ENCODE data around the gene CDC25C. TPM values are rescaled to one million over a fixed set of nuclear protein-coding genes. Genes with fewer than 3 reads are reported as not detected.

Gene CDC25C
- total RNA-seq, 2 donors from 2014 or later = 22.6 to 30.1 TPM

DNA sequence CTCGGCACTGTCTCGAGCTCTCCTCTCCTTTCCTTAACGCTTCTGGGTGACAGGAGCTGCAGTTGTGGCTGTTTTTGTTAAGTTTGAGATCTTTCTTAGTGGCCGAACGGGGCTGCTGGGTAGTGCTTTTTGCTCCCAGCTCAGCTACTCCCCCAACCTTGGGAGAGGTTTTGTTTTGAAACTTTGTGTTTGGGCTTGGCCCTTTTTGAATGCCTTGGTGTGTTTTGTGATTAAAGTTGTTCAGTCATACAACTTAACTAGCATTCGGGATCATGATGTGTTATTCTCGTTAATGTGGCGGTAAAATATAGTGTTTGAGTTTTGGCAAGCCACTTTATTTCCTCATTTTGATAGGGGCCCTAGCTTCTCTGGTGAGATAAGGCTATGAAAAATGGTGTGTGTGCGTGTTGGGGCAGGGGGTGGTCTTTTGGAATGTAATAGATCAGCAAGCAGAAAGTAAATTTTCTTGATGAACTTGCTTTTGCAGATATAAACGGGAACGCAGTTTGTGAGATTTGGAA, 22.0 kb upstream of the CDC25C start:
- peak in 1 of 2 donors; percentile 6 for ATAC-seq (replicated peaks in 1 of 2)
- no peaks in the 10 kb centered on the region for H3K27me3 Mint-ChIP-seq (ENCODE audit: low read depth)
- H3K4me1 Mint-ChIP-seq (ENCODE audit: low read depth) = peaks cover 44% of the 10 kb centered on the region
- peaks cover 9 to 11% of the 10 kb centered on the region in 2 donors for H3K36me3 Mint-ChIP-seq (ENCODE audit: insufficient read depth in 2 of 2)
- peaks cover 0 to 5% of the 10 kb centered on the region in 2 donors for H3K9me3 Mint-ChIP-seq
- H3K27ac Mint-ChIP-seq = peak overlapping the region; percentile 91
- H3K4me3 Mint-ChIP-seq = peak overlapping the region; percentile 94 to 98
- peak in 1 of 2 donors; percentile 43 for DNase-seq

DNA sequence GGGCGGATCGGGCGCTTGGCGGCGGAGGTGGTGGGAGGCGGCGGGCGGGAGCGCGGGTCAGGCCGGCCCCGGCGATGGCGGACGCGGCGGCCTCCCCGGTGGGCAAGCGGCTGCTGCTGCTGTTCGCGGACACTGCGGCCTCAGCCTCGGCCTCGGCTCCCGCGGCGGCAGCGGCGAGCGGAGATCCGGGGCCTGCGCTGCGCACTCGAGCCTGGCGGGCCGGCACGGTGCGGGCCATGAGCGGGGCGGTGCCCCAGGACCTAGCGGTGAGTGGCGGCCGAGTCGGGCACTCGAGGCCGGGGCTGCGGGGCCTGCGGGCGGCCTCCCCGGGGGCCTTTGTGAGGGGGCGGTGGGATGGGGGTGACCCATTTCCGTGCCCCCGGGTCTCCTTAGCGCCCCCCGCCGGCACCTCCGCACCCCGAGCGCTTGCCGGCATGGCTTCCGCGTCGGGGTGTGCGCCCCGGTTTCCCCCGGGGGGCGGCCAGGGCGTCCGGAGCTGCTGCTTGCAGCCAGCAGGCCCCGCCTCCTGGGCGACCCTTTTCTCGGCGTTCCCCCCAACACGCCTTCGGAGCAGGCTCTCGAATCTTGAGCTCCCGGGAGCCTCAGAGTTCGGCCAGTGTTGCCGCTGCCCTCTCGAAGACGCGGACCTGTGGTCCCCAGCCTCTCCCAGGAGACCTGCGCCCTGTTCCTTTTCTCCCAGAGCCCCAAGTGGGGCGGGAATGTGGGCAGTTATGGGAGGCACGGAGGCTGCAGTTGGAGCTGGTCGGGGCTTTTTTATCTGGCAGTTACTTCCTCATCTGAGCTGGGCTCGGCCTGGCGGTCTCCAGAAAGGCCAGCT, 21.3 kb upstream of the CDC25C start:
- H3K4me1 Mint-ChIP-seq (ENCODE audit: low read depth) = peaks cover 44% of the 10 kb centered on the region

DNA sequence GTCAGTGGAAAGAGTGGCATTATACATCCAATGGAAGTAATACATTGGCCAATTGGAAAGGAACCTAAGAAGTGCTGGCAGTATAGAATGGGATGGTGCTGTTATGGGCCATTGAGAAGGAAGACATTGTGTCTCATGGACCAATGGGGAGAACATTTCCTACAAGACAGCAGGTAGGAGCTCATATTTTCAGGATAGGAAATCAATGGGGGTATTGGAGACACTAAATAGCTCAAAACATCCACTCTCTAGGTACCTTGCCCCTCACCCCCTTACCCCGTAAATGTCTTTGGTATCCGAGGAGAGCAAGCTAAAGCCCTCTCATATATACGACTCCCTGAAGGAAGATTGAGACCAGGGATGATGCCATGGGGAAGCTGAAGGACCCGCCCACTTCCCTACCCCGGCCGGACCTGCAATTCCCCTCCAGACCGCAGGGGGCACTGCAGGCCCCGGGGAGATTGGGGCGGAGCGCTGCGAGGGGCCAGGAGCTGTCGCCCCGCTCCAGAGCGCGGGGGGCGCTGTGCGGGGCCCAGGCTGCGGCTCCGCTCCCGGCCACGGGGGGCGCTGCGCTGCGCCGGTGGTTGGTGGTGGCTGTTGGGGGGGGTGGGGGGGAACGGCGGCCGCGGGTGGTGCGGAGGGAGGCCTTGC, 20.6 kb upstream of the CDC25C start, which contains the start of gene KDM3B:
TSS of gene KDM3B (plus strand) at position 615 of the 651 bp plus-strand sequence. CDS start 111 bp downstream, outside the sequence.
- Mint-ChIP-seq H3K4me3 (peak within 1 kb of the TSS; percentile 94 to 98), H3K4me1 (ENCODE audit: low read depth) (peaks cover 44% of the 10 kb centered on the region), H3K27me3 (ENCODE audit: low read depth) (no peaks in the 10 kb centered on the region), H3K27ac (peak within 1 kb of the TSS; percentile 91), H3K9me3 (peaks cover 0 to 5% of the 10 kb centered on the region in 2 donors), H3K36me3 (ENCODE audit: insufficient read depth in 2 of 2) (peaks cover 9 to 11% of the 10 kb centered on the region in 2 donors)
- DNase-seq (peak; percentile 90 to 98), ATAC-seq (replicated peaks in 1 of 2) (peak; percentile 74 to 78)

More for the DNA sequence above, 21.3 kb upstream of the CDC25C start:
- H3K9me3 Mint-ChIP-seq = peaks cover 0 to 5% of the 10 kb centered on the region in 2 donors
- DNase-seq = peak; percentile 81 to 86
- H3K4me3 Mint-ChIP-seq = peak overlapping the region; percentile 94 to 98
- peaks cover 9 to 11% of the 10 kb centered on the region in 2 donors for H3K36me3 Mint-ChIP-seq (ENCODE audit: insufficient read depth in 2 of 2)
- H3K27me3 Mint-ChIP-seq (ENCODE audit: low read depth) = no peaks in the 10 kb centered on the region
- H3K27ac Mint-ChIP-seq = peak overlapping the region; percentile 91
- peak; percentile 61 to 63 for ATAC-seq (replicated peaks in 1 of 2)

DNA sequence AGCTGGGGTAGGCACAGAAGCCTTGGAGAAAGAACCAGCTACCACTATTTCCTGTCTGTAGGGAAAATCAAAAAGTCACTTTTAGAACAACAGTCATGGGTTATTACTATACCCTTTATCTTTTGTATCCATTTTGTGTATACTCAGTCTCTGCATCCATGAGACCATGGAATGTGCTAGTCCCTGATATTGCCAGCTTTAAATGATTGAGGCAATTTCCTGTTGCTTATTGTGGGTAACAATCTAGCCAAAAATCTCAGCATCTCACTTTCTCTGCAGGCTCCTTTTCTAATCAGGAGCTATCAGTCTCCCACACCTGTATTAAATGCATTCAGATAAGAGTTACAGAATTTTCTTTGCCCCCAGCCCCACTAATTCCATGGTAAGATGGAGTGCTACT, 19.9 kb upstream of the CDC25C start:
- H3K4me1 Mint-ChIP-seq (ENCODE audit: low read depth) = peaks cover 38% of the 10 kb centered on the region
- ATAC-seq (replicated peaks in 1 of 2) = no peak

DNA sequence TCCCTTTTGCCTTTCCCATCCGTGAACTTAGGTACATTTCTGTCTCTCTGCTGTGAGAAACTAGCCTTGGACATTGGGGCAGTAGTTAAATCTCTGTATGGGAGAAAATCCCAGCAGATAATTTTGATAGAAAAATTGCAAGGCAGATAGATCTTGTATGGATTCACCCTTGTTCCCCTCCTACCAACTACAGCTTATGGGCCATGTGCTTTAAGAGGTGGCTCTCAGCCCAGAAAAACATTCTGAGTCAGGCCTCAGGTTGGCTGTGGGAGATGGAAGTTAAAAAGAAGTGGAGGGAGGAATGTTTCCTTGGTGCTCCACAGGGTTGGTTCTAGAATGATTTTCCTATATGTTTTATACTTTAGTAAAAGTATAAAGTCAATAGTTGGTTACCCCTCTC, 19.5 kb upstream of the CDC25C start:
- ATAC-seq (replicated peaks in 1 of 2) (no peak), DNase-seq (no peak)
- peaks cover 0 to 5% of the 10 kb centered on the region in 2 donors for H3K9me3 Mint-ChIP-seq
- H3K36me3 Mint-ChIP-seq (ENCODE audit: insufficient read depth in 2 of 2) = peaks cover 9 to 11% of the 10 kb centered on the region in 2 donors
- no peak overlapping the region for H3K4me3 Mint-ChIP-seq
- no peak overlapping the region for H3K27ac Mint-ChIP-seq
- H3K27me3 Mint-ChIP-seq (ENCODE audit: low read depth) = no peaks in the 10 kb centered on the region
- peaks cover 34% of the 10 kb centered on the region for H3K4me1 Mint-ChIP-seq (ENCODE audit: low read depth)

More for the DNA sequence above, 19.9 kb upstream of the CDC25C start:
- Mint-ChIP-seq H3K4me3 (peak overlapping the region; percentile 56 to 70), H3K36me3 (ENCODE audit: insufficient read depth in 2 of 2) (peaks cover 9 to 11% of the 10 kb centered on the region in 2 donors), H3K9me3 (peaks cover 0 to 5% of the 10 kb centered on the region in 2 donors), H3K27me3 (ENCODE audit: low read depth) (no peaks in the 10 kb centered on the region), H3K27ac (peak overlapping the region; percentile 67)
- no peak for DNase-seq

DNA sequence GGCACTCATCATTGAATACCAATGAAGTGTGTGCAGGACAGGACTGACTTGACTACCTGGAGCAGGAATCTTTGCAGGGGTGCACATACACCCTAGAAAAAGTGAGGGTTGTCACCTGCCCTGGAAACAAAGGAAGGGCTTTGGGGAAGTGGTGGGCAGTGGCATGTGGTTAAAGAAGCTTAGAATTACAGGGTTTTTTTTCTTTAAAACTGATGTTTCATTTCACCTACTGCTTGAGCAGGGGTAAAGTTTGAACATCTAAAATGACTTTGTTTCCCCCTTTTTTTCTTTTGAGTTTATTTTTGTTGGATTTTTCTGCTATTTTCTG, 18.9 kb upstream of the CDC25C start:
- Mint-ChIP-seq H3K36me3 (ENCODE audit: insufficient read depth in 2 of 2) (peaks cover 13 to 14% of the 10 kb centered on the region in 2 donors), H3K4me1 (ENCODE audit: low read depth) (peaks cover 28% of the 10 kb centered on the region), H3K4me3 (no peak overlapping the region), H3K27me3 (ENCODE audit: low read depth) (no peaks in the 10 kb centered on the region), H3K27ac (no peak overlapping the region), H3K9me3 (peaks cover 0 to 5% of the 10 kb centered on the region in 2 donors)
- ATAC-seq (replicated peaks in 1 of 2) (no peak), DNase-seq (no peak)

DNA sequence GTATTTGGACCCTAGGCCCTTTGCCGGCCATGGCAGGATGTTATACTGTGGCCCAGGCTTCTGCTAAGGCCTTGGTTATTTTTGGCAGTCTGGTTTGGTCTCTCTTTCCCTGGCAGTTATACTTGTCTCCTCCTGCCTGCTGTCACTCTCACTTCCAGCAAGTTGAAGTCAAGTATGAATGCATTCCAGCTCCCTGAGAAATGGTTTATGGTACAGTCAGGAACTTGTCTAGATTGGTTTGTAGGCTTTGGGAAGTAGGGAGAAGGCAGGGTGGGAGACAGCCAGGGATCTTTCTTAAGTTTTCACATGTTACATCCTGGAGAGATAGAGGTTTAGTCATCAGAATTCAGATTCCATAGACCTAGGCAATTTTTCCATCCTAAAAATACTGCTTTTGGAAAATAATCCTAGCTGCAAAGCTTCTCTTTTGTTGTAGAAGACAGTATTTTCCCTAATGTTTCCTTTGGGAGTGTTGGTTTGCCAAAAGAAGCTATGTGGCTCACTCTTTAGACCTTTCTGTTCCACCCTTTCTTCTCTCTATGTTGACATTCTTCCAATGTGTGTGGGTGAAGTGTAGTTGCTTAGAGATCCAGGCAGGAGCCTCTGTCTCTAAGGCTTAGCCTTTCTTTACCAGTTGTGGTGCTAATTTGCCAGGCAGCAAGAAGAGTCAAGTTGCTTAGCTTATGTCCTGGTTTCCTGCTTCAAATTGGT, 18.4 kb upstream of the CDC25C start:
- ATAC-seq (replicated peaks in 1 of 2) (no peak), DNase-seq (no peak)
- peaks cover 0 to 5% of the 10 kb centered on the region in 2 donors for H3K9me3 Mint-ChIP-seq
- peaks cover 14 to 17% of the 10 kb centered on the region in 2 donors for H3K36me3 Mint-ChIP-seq (ENCODE audit: insufficient read depth in 2 of 2)
- H3K4me3 Mint-ChIP-seq = no peak overlapping the region
- no peaks in the 10 kb centered on the region for H3K27me3 Mint-ChIP-seq (ENCODE audit: low read depth)
- peaks cover 23% of the 10 kb centered on the region for H3K4me1 Mint-ChIP-seq (ENCODE audit: low read depth)
- H3K27ac Mint-ChIP-seq = no peak overlapping the region

DNA sequence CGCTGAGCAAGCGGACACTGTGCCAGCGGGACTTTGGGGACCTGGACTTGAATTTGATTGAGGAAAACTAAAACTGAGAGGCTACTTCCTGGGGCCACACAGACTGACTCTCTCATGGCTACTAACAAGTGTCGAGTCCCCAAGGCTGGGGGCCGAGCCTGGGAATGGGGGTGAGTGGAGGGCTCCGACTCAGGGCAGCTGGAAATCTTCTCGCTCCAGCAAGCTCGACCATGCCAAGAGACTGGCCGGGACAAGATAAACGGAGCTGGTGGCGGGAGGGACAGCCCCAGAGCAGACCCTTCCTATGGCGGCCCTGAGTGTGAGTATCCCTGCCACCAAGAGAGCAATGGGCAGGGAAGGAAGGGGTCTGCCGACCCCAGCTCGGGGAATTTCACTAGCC, 15.3 kb upstream of the CDC25C start:
- no peak for ATAC-seq (replicated peaks in 1 of 2)
- H3K27me3 Mint-ChIP-seq (ENCODE audit: low read depth) = no peaks in the 10 kb centered on the region
- H3K4me3 Mint-ChIP-seq = no peak overlapping the region
- H3K4me1 Mint-ChIP-seq (ENCODE audit: low read depth) = peaks cover 7% of the 10 kb centered on the region
- no peak overlapping the region for H3K27ac Mint-ChIP-seq
- DNase-seq = no peak
- peaks cover 0 to 3% of the 10 kb centered on the region in 2 donors for H3K9me3 Mint-ChIP-seq
- H3K36me3 Mint-ChIP-seq (ENCODE audit: insufficient read depth in 2 of 2) = peaks cover 9 to 17% of the 10 kb centered on the region in 2 donors

DNA sequence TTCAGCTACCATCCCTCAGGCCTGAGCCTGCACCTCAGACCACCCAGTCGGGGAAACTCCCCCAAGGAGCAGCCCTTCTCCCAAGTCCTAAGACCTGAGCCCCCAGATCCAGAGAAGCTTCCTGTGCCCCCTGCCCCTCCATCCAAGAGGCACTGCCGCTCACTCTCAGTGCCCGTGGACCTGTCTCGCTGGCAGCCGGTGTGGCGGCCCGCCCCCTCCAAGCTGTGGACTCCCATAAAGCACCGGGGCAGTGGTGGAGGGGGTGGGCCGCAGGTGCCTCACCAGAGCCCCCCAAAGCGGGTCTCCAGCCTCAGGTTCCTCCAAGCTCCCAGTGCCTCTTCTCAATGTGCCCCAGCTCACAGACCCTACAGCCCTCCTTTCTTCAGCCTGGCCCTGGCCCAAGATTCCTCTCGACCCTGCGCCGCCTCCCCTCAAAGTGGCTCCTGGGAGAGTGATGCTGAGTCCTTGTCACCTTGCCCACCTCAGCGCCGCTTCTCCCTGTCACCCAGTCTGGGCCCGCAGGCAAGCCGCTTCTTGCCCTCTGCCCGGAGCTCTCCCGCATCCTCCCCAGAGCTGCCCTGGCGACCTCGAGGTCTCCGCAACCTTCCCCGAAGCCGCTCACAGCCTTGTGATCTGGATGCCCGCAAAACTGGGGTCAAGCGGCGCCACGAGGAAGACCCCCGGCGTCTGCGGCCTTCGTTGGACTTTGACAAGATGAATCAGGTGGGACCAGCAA, 13.5 kb upstream of the CDC25C start:
- Mint-ChIP-seq H3K4me1 (ENCODE audit: low read depth) (peaks cover 16% of the 10 kb centered on the region), H3K9me3 (no peaks in the 10 kb centered on the region), H3K4me3 (no peak overlapping the region), H3K27me3 (ENCODE audit: low read depth) (no peaks in the 10 kb centered on the region), H3K36me3 (ENCODE audit: insufficient read depth in 2 of 2) (peaks cover 5 to 17% of the 10 kb centered on the region in 2 donors), H3K27ac (no peak overlapping the region)
- DNase-seq = no peak
- peak in 1 of 2 donors; percentile 14 for ATAC-seq (replicated peaks in 1 of 2)

DNA sequence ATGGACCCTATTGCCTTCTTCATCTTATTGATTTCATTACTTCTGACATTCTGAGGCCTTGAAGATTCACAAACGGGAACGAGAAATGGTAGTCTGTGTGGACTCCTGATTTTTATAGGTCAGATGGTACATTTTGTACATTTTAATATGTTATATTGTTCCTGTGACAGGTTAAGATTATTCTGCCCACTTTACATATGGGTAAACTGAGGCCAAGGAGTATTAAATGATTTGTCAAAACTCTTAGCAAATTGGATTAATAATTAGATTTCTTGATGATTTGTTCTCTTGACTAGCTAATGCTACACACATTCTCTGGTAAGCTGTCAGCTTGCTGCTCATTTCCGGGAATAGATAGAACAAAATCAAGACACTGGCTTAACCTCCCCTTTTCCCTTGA, 8.4 kb upstream of the CDC25C start:
- Mint-ChIP-seq H3K27ac (peak overlapping the region; percentile 98), H3K9me3 (no peaks in the 10 kb centered on the region)
- ATAC-seq (replicated peaks in 1 of 2) = no peak

DNA sequence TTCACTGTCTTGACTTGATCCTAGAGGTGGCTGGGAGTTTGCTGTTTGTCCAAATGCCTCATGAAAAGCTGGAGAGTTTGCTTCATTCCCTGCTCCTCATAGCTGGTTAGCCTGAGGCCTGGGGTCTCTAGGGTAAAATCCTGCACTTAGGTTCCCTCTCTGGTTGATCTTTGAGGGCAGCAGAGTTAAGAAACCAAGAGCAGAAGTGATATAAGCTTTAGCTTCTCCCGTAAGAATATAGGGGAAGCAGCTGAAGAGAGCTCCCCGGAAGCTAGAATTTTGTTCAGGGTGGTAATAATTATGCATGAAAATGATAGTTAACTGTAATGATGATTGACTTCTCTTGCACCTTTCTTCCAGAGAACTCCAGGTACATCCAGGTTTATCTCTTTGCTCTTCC, 7.9 kb upstream of the CDC25C start:
- Mint-ChIP-seq H3K4me1 (ENCODE audit: low read depth) (peaks cover 48% of the 10 kb centered on the region), H3K27me3 (ENCODE audit: low read depth) (no peaks in the 10 kb centered on the region), H3K27ac (peak overlapping the region; percentile 98), H3K36me3 (ENCODE audit: insufficient read depth in 2 of 2) (peaks cover 6 to 8% of the 10 kb centered on the region in 2 donors), H3K4me3 (peak overlapping the region; percentile 78 to 91), H3K9me3 (no peaks in the 10 kb centered on the region)
- no peak for DNase-seq
- ATAC-seq (replicated peaks in 1 of 2) = no peak

More for the DNA sequence above, 8.4 kb upstream of the CDC25C start:
- Mint-ChIP-seq H3K4me3 (peak overlapping the region; percentile 78 to 91), H3K36me3 (ENCODE audit: insufficient read depth in 2 of 2) (peaks cover 6 to 8% of the 10 kb centered on the region in 2 donors), H3K27me3 (ENCODE audit: low read depth) (no peaks in the 10 kb centered on the region), H3K4me1 (ENCODE audit: low read depth) (peaks cover 44% of the 10 kb centered on the region)
- DNase-seq = no peak

DNA sequence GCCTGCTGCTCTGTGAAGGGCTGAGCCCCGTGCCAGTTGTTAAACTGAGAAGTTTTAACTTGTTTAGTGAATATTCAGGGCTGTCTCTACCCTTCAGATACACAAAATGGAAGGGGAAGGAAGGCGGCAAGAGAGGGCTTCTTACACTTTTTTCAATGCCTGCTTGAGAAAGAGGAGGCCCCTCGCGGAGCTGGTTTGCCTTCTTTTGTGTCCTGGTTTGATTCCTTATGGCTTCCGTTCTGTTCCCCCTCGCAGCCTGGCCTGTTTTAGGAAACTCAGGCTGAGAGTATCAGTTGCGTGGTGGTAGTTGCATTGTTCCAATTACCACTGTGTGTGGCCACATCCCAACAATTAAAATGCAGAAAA, 7.5 kb upstream of the CDC25C start:
- peaks cover 48% of the 10 kb centered on the region for H3K4me1 Mint-ChIP-seq (ENCODE audit: low read depth)
- no peaks in the 10 kb centered on the region for H3K27me3 Mint-ChIP-seq (ENCODE audit: low read depth)
- H3K4me3 Mint-ChIP-seq = peak overlapping the region; percentile 78 to 91
- H3K36me3 Mint-ChIP-seq (ENCODE audit: insufficient read depth in 2 of 2) = peaks cover 6 to 8% of the 10 kb centered on the region in 2 donors
- ATAC-seq (replicated peaks in 1 of 2) = no peak
- no peak for DNase-seq
- peak overlapping the region; percentile 98 for H3K27ac Mint-ChIP-seq
- no peaks in the 10 kb centered on the region for H3K9me3 Mint-ChIP-seq
